GM21423 (cell line): ENCODE measurements around the gene RPL27.
"Not testable (repeated sequence)": the region's sequence is repeated elsewhere in the genome, so short reads cannot be mapped to it uniquely, and the experiment has no call there.

ENCODE experiments used
- ATAC-seq: cut with Tn5 transposase; IDR thresholded peaks from one replicate; pipeline ENCODE4 v1.9.1; 2021; ENCODE audit warnings: mild to moderate bottlenecking, moderate library complexity; ENCODE audit not compliant: unreplicated experiment

Gene RPL27

GRCh38 chr17:42997984-42998938 is at the start of gene RPL27:
TSS of gene RPL27 (plus strand) at chr17:42998419. CDS start at chr17:42998751, 332 bp downstream.
- peak; percentile 91 for ATAC-seq

GRCh38 chr17:42950044-42950783 is 48.0 kb upstream of the RPL27 start:
- no peak for ATAC-seq

DNA sequence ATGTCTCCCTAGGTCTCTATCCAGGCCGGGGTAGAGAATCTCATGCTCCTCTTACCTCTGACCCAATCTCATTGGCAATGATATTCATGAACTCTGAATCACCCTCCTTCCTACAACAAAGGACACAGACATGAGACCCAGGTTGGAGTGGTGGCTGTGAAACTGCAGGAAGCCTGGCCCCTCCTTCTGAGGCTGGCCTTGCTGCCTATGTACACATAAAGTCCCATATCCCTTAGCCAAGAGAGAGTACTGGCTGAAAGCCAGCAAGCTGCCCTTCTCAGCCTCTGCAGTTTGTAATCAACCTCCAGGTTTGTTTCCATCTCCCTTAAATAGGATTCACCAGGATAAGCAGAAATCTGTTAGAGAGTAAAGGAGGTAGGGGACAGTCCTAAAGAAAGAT is 44.5 kb upstream of the RPL27 start:
- no peak for ATAC-seq

- peak; percentile 69 for ATAC-seq
These were observed 33.9 kb upstream of the RPL27 start, which contains the start of gene AARSD1 for GRCh38 chr17:42964161-42964932. TSS of gene AARSD1 (minus strand) at chr17:42964454. CDS start at chr17:42964440, 14 bp downstream.

GRCh38 chr17:42967925-42968324 is 30.3 kb upstream of the RPL27 start:
- ATAC-seq: no peak

DNA sequence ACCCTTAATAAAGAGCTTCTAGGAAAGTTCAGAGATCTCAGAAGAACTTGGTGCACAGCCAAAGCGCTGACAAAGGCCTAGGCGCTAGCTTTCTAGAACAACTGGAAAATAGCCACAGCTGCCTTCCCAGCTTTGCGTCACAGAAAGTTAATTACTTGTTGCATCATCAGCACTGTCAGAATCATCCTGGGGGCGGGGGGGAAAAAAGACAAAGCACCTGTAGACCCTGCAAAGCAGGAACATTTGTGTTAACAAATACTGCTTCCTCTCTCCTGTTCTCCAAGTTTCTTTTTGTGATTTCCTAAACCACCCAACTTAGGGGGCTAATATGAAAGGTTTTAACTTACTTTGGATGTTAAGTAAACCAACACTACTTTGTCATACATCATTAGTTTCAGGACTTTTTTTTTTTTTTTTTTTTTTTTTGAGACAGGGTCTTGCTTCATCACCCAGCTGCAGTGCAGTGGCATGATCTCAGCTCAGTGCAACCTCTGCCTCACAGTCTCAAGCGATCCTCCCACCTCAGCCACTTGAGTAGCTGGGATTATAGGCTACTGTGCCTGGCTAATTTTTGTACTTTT is 29.1 kb upstream of the RPL27 start:
- ATAC-seq: no peak

DNA sequence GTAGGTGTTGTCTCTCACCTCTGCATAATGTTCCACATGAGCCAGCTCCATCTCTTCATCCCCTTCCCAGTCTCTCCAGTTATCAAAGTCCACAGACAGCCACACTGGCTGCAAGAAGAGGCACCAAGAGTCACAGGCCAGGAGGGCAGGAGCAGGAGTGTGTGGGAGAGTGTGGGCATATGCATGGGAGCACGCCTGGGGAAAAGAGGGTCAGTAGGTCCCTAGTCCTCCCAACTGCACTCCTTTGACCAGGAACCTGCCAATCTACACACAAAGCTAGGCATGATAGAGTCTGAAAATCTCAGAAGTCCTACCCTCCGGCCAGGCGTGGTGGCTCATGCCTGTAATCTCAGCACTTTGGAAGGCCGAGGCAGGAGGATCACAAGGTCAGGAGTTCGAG is 26.6 kb upstream of the RPL27 start:
- ATAC-seq: no peak

DNA sequence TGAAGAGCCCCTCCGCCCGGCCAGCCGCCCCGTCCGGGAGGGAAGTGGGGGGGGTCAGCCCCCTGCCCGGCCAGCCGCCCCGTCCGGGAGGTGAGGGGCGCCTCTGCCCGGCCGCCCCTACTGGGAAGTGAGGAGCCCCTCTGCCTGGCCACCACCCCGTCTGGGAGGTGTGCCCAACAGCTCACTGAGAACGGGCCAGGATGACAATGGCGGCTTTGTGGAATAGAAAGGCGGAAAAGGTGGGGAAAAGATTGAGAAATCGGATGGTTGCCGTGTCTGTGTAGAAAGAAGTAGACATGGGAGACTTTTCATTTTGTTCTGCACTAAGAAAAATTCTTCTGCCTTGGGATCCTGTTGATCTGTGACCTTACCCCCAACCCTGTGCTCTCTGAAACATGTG is 24.9 kb upstream of the RPL27 start:
- ATAC-seq: not testable (repeated sequence)

- no peak for ATAC-seq
These were observed 23.0 kb upstream of the RPL27 start for GRCh38 chr17:42975265-42975664.

DNA sequence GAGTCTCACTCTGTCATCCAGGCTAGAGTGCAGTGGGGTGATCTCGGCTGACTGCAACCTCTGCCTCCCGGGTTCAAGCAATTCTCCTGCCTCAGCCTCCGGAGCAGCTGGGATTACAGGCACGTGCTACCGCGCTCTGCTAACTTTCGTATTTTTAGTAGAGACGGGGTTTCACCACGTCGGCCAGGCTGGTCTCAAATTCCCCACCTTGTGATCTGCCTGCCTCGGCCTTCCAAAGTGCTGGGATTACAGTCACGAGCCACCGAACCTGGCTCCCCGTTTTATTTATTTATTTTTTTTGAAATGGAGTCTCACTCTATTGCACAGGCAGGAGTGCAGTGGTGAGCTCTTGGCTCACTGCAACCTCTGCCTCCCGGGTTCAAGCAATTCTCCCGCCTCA is 22.5 kb upstream of the RPL27 start:
- ATAC-seq: not testable (repeated sequence)

- ATAC-seq: no peak
These were observed 18.5 kb upstream of the RPL27 start, which contains the start of gene PTGES3L for GRCh38 chr17:42979511-42980273. TSS of gene PTGES3L (minus strand) at chr17:42980080. CDS start at chr17:42980053, 27 bp downstream.

DNA sequence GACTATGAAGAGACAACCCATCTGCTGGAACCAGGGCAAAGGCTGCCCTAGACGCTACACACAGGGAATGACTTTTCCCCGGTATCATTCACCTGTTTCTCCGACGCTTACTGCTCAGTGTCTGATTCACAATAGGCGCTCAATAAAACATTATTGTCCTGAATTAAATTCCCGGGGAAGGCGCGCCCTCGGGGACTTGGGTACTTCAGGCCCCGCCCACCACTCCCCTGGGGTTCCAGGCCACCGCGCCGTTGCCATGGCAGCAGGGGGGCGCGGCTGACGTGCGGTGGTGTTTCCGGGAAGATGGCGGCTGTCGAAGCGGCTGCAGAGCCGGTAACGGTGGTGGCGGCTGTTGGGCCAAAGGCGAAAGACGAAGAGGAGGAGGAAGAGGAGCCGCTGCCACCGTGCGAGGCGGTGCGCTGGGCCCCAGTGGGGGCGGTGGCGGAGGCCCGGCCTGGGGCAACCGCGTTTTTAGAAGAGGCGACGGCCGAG is 17.9 kb upstream of the RPL27 start, which contains the start of gene RUNDC1:
TSS of gene RUNDC1 (plus strand) at position 292 of the 492 bp plus-strand sequence. CDS start at position 304, 12 bp downstream.
- peak; percentile 54 for ATAC-seq

DNA sequence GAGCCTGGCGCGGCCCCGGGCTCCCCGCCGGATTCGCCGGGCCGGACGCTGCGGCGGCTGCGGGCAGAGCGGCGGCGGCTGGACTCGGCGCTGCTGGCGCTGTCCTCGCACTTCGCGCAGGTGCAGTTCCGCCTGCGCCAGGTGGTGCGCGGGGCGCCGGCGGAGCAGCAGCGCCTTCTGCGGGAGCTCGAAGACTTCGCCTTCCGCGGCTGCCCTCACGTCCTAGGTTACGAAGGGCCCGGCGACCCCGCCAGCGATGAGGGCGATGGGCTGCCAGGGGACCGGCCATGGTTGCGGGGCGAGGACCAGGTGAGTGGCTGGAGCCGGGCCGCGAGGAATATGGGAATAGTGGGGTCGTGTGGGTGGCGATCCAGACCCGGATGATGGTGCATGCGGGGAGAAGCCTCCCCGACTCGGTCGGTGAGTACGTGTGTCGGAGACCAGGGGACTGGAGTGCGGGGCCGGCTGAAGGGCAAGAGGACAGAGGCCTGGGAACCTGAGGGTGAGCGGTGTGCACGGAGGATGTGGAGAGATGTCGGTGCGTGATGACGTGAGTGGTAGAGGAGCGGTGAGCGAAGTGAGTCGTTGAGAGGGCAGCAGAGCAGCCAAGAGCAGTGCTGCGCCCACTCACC is 17.3 kb upstream of the RPL27 start:
- peak; percentile 46 for ATAC-seq

- ATAC-seq: no peak
These were observed 16.0 kb upstream of the RPL27 start for GRCh38 chr17:42982266-42982665.

GRCh38 chr17:42985225-42985624 is 13.0 kb upstream of the RPL27 start:
- ATAC-seq: peak; percentile 45

GRCh38 chr17:42989141-42989540 is 9.1 kb upstream of the RPL27 start:
- no peak for ATAC-seq

- no peak for ATAC-seq
These were observed 8.2 kb upstream of the RPL27 start for GRCh38 chr17:42989726-42990652.

GRCh38 chr17:42991471-42991870 is 6.7 kb upstream of the RPL27 start:
- ATAC-seq: no peak
